HCT116 (cell line): ENCODE data around the gene AMER2. TPM values are rescaled to one million over a fixed set of nuclear protein-coding genes. Genes with fewer than 3 reads are reported as not detected.

Experiments
- ATAC-seq: fragments of 200-7000 bp; cut with Tn5 transposase; 2 replicates; pipeline ENCODE4 v1.9.1; 2020; ENCODE audit warnings: mild to moderate bottlenecking, moderate library complexity
- BruUV-seq: library from RNA; stranded (reverse); fragments of 400-500 nt; replicated peaks from 2 replicates; lab custom pipeline; 2021; lab: Mats Ljungman, UMichigan
- CTCF ChIA-PET: fragments of 300-600 bp; sonication (Branson Sonifier 250); formaldehyde crosslinking; loops from one replicate; lab custom pipeline; 2021; ENCODE audit warnings: antibody characterized with exemption; lab: Charles Lee
- POLR2A ChIA-PET: fragments of 300-600, 350-600 bp; sonication (Branson Sonifier 250); formaldehyde crosslinking; loops from one replicate; lab custom pipeline; 2021; ENCODE audit warnings: antibody characterized with exemption; lab: Charles Lee
- RAD21 ChIA-PET, 2 experiments: fragments of 300-600 bp; sonication (Branson Sonifier 250); formaldehyde crosslinking; loops; one replicate each; lab custom pipeline; 2023; ENCODE audit warnings: low total read pairs in 2 of 2; ENCODE audit not compliant: uncharacterized antibody in 2 of 2, unreplicated experiment in 2 of 2, low non-redundant PET in 1 of 2; lab: Charles Lee
- DNase-seq: peaks from one replicate; pipeline ENCODE4 v3.0.0-alpha.2; 2010; ENCODE audit warnings: low read depth, low spot score
- H2AFZ ChIP-seq: fragments of 200-600 bp; shearing (Covaris generic), sonication (generic); 2 replicates; pipeline ENCODE4 v1.6.1; 2017; ENCODE audit warnings: low read depth, mixed run types, mixed read lengths, antibody characterized with exemption, low read length; ENCODE audit not compliant: poor library complexity, severe bottlenecking
- H3K27ac ChIP-seq: 2 replicates; pipeline ENCODE4 v1.5.1; 2012; ENCODE audit warnings: low read depth, low read length
- H3K27me3 ChIP-seq: fragments of 200-600 bp; sonication (generic); 2 replicates; pipeline ENCODE4 v1.6.1; 2016; ENCODE audit warnings: mixed run types, low read length, mixed read lengths; ENCODE audit not compliant: insufficient read depth
- H3K36me3 ChIP-seq, 2 experiments: fragments of 200-500 bp in 1 of 2; fragments of 200-600 bp in 1 of 2; sonication (Bioruptor generic) in 1 of 2; sonication (generic) in 1 of 2; 2 replicates each; pipeline versions ENCODE4 v1.5.1 to v1.6.1; 2014 to 2016; ENCODE audit warnings: low read length in 2 of 2, inconsistent platforms in 1 of 2, mixed read lengths in 1 of 2, mixed run types in 1 of 2; ENCODE audit not compliant: insufficient read depth in 2 of 2, control insufficient read depth in 1 of 2
- H3K4me1 ChIP-seq, 2 experiments: fragments of 200-600 bp in 1 of 2; sonication (generic) in 1 of 2; 2 replicates each; pipeline versions ENCODE4 v1.5.1 to v1.6.1; 2012 to 2017; ENCODE audit warnings: low read length in 2 of 2, inconsistent platforms in 1 of 2, mild to moderate bottlenecking in 1 of 2, mixed read lengths in 1 of 2, mixed run types in 1 of 2, moderate library complexity in 1 of 2; ENCODE audit not compliant: insufficient read depth in 2 of 2, control insufficient read depth in 1 of 2
- H3K4me2 ChIP-seq: fragments of 200-600 bp; sonication (generic); 2 replicates; pipeline ENCODE4 v1.6.1; 2017; ENCODE audit warnings: mixed run types, low read length, mixed read lengths
- H3K4me3 ChIP-seq, 2 experiments: fragments of 200-600 bp in 1 of 2; sonication (generic) in 1 of 2; replicated peaks in 1 of 2; 2 replicates each; pipeline ENCODE4 v1.5.1; 2011 to 2016; ENCODE audit warnings: low read length in 2 of 2, control low read depth in 1 of 2, low read depth in 1 of 2, mild to moderate bottlenecking in 1 of 2, mixed read lengths in 1 of 2, mixed run types in 1 of 2
- H3K79me2 ChIP-seq: fragments of 200-600 bp; sonication (generic); 2 replicates; pipeline ENCODE4 v1.6.1; 2017; ENCODE audit warnings: mild to moderate bottlenecking, mixed run types, low read length, moderate library complexity, mixed read lengths; ENCODE audit not compliant: insufficient read depth
- H3K9ac ChIP-seq: fragments of 200-600 bp; sonication (generic); 2 replicates; pipeline ENCODE4 v1.6.1; 2016; ENCODE audit warnings: low read length, mixed read lengths
- H3K9me2 ChIP-seq: fragments of 200-600 bp; sonication (generic), shearing (Covaris generic); 2 replicates; pipeline ENCODE4 v1.6.1; 2017; ENCODE audit warnings: mixed run types, mild to moderate bottlenecking, moderate library complexity; ENCODE audit not compliant: insufficient read depth
- H3K9me3 ChIP-seq, 2 experiments: fragments of 200-500 bp in 1 of 2; fragments of 200-600 bp in 1 of 2; sonication (Bioruptor generic) in 1 of 2; sonication (generic) in 1 of 2; 2 replicates each; pipeline ENCODE4 v1.6.1; 2014 to 2017; ENCODE audit warnings: low read length in 2 of 2, mixed read lengths in 2 of 2, inconsistent platforms in 1 of 2, low read depth in 1 of 2, mild to moderate bottlenecking in 1 of 2, mixed run types in 1 of 2, moderate library complexity in 1 of 2; ENCODE audit not compliant: control insufficient read depth in 1 of 2, insufficient read depth in 1 of 2
- H4K20me1 ChIP-seq: fragments of 200-600 bp; sonication (generic), shearing (Covaris generic); 2 replicates; pipeline ENCODE4 v1.6.1; 2017; ENCODE audit warnings: mixed run types, mild to moderate bottlenecking, moderate library complexity; ENCODE audit not compliant: insufficient read depth
- CBX3 ChIP-seq: IDR thresholded peaks from 2 replicates; pipeline ENCODE4 v1.6.1; 2012; ENCODE audit warnings: low read depth
- EGR1 ChIP-seq: IDR thresholded peaks from 2 replicates; pipeline ENCODE4 v1.6.1; 2012; ENCODE audit warnings: low read depth
- ELF1 ChIP-seq: IDR thresholded peaks from 2 replicates; pipeline ENCODE4 v1.6.1; 2012; ENCODE audit warnings: low read depth, borderline replicate concordance
- EZH2 ChIP-seq: fragments of 200-600 bp; sonication (generic); IDR thresholded peaks from 2 replicates; pipeline ENCODE4 v1.6.1; 2017; ENCODE audit warnings: antibody characterized with exemption, mixed run types
- EZH2phosphoT487 ChIP-seq: fragments of 200-600 bp; IDR thresholded peaks from 2 replicates; pipeline ENCODE4 v1.6.1; 2018; ENCODE audit warnings: antibody characterized with exemption, borderline replicate concordance
- FOSL1 ChIP-seq: IDR thresholded peaks from 2 replicates; pipeline ENCODE4 v1.6.1; 2012; ENCODE audit warnings: low read depth
- JUND ChIP-seq: IDR thresholded peaks from 2 replicates; pipeline ENCODE4 v1.6.1; 2012
- POLR2A ChIP-seq: IDR thresholded peaks from 2 replicates; pipeline ENCODE4 v1.7.0; 2011; ENCODE audit warnings: borderline replicate concordance; ENCODE audit not compliant: insufficient read depth, insufficient read length; ENCODE audit errors: extremely low read depth
- POLR2AphosphoS5 ChIP-seq: IDR thresholded peaks from 2 replicates; pipeline ENCODE4 v1.6.1; 2011; ENCODE audit warnings: mild to moderate bottlenecking, low read depth, low read length, moderate library complexity
- RAD21 ChIP-seq: IDR thresholded peaks from 2 replicates; pipeline ENCODE4 v1.6.1; 2012; ENCODE audit warnings: low read depth, mild to moderate bottlenecking
- REST ChIP-seq: IDR thresholded peaks from 2 replicates; pipeline ENCODE4 v1.6.1; 2012; ENCODE audit warnings: low read depth
- SIN3A ChIP-seq: IDR thresholded peaks from 2 replicates; pipeline ENCODE4 v1.6.1; 2012; ENCODE audit warnings: low read depth
- SP1 ChIP-seq: IDR thresholded peaks from 2 replicates; pipeline ENCODE4 v1.6.1; 2012; ENCODE audit warnings: low read depth
- SRF ChIP-seq: IDR thresholded peaks from 2 replicates; pipeline ENCODE4 v1.6.1; 2012; ENCODE audit warnings: low read depth
- ZFX ChIP-seq: fragments of 450-650 bp; IDR thresholded peaks from 2 replicates; pipeline ENCODE4 v1.6.1; 2017
- ZNF274 ChIP-seq: fragments of 200-500 bp; sonication (Bioruptor generic); IDR thresholded peaks from 2 replicates; pipeline ENCODE4 v1.6.1; 2014; ENCODE audit warnings: mild to moderate bottlenecking, low read depth, low read length, inconsistent platforms
- intact Hi-C: fragments of 100-400 bp; cut with micrococcal nuclease; formaldehyde crosslinking; loops from 2 replicates; pipeline ENCODE4 v1.10.0; 2022
- total RNA-seq: library from RNA; stranded (reverse); gene quantifications from one replicate; pipeline ENCODE4 v1.2.1, GENCODE V29; 2021; ENCODE audit not compliant: unreplicated experiment
- TF ChIP-seq, protein P1 (sequence below), 3 experiments: fragments of 200-600 bp in 1 of 3; sonication (generic) in 1 of 3; IDR thresholded peaks in 2 of 3; conservative IDR thresholded peaks in 1 of 3; 2 replicates each; pipeline ENCODE4 v1.5.1; 2012 to 2017; ENCODE audit warnings: low read depth in 2 of 3, low read length in 2 of 3, antibody characterized with exemption in 1 of 3, borderline replicate concordance in 1 of 3, control low read depth in 1 of 3, mild to moderate bottlenecking in 1 of 3, mixed read lengths in 1 of 3, mixed run types in 1 of 3, moderate library complexity in 1 of 3; ENCODE audit not compliant: insufficient read depth in 1 of 3
- TF ChIP-seq, protein P2 (sequence below): IDR thresholded peaks from 2 replicates; pipeline ENCODE4 v1.6.1; 2012
- TF ChIP-seq, protein P3 (sequence below): IDR thresholded peaks from 2 replicates; pipeline ENCODE4 v1.6.1; 2011; ENCODE audit warnings: mild to moderate bottlenecking, low read length, moderate library complexity; ENCODE audit not compliant: insufficient replicate concordance; ENCODE audit errors: extremely low read depth
- TF ChIP-seq, protein P4 (sequence below): IDR thresholded peaks from 2 replicates; pipeline ENCODE4 v1.6.1; 2012

AMER2 gene
- total RNA-seq, 1 experiment from 2014 or later, result not detected

DNA sequence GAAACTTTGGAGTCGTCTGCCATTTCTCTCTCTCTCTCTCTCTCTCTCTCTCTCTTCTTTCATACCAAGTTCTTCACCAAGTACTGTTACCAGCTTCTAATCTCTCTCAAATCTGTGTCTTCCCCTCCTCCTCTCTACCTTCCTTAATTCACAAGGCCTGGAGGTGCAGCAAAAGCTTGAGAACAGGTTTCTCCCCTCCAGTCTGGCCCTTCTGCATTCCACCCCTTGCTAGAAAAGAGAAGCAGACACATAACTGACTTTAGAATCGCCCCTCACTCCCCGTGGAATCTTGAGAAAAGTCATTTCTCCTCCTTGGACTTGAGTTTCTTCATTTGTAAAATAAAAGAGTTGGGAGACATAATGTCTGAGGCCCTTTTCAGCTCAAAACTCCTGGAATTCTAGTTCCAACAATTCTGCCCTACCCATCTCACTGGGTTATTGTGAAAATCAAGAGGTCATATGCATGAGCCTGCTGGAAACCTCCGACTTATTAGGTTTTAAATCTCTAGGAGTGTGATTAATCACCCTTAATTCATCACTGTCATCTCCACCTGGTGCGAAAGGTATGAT, 20.4 kb downstream of the AMER2 start:
- Histone ChIP-seq H3K4me1 (no peaks in the 10 kb centered on the region), H3K27ac (no peak overlapping the region), H3K79me2 (no peaks in the 10 kb centered on the region), H3K27me3 (peaks cover 6% of the 10 kb centered on the region), H3K36me3 (no peaks in the 10 kb centered on the region), H2AFZ (no peak overlapping the region), H3K4me3 (no peak overlapping the region), H3K4me2 (no peak overlapping the region), H3K9ac (no peak overlapping the region), H3K9me2 (no peaks in the 10 kb centered on the region), H4K20me1 (no peaks in the 10 kb centered on the region), H3K9me3 (no peaks in the 10 kb centered on the region)
- ATAC-seq, result no peak
- ChIA-PET CTCF (no interaction called here), RAD21 (no interaction called here), POLR2A (no interaction called here)
- intact Hi-C loops, result no loop called here
- no TSS peak for BruUV-seq
- no peak for DNase-seq
- TF ChIP-seq SRF, result no peak
- TF ChIP-seq, protein P1, sequence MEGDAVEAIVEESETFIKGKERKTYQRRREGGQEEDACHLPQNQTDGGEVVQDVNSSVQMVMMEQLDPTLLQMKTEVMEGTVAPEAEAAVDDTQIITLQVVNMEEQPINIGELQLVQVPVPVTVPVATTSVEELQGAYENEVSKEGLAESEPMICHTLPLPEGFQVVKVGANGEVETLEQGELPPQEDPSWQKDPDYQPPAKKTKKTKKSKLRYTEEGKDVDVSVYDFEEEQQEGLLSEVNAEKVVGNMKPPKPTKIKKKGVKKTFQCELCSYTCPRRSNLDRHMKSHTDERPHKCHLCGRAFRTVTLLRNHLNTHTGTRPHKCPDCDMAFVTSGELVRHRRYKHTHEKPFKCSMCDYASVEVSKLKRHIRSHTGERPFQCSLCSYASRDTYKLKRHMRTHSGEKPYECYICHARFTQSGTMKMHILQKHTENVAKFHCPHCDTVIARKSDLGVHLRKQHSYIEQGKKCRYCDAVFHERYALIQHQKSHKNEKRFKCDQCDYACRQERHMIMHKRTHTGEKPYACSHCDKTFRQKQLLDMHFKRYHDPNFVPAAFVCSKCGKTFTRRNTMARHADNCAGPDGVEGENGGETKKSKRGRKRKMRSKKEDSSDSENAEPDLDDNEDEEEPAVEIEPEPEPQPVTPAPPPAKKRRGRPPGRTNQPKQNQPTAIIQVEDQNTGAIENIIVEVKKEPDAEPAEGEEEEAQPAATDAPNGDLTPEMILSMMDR (IDR thresholded peaks at IDR 0.05 in 2 of 3, conservative IDR thresholded peaks at IDR 0.05 in 1 of 3; ENCODE audit: borderline replicate concordance in 1 of 3, insufficient read depth in 1 of 3, low read depth in 2 of 3, low read length in 2 of 3), result no peak
- TF ChIP-seq ZNF274, result no peak
- TF ChIP-seq EZH2phosphoT487, result no peak
- TF ChIP-seq, protein P2, sequence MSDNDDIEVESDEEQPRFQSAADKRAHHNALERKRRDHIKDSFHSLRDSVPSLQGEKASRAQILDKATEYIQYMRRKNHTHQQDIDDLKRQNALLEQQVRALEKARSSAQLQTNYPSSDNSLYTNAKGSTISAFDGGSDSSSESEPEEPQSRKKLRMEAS, result no peak
- no peak for TF ChIP-seq SP1
- no peak for TF ChIP-seq FOSL1
- TF ChIP-seq ELF1, result no peak
- no peak for TF ChIP-seq REST
- no peak for TF ChIP-seq ZFX
- TF ChIP-seq RAD21, result no peak
- no peak for TF ChIP-seq POLR2A
- TF ChIP-seq, protein P3, sequence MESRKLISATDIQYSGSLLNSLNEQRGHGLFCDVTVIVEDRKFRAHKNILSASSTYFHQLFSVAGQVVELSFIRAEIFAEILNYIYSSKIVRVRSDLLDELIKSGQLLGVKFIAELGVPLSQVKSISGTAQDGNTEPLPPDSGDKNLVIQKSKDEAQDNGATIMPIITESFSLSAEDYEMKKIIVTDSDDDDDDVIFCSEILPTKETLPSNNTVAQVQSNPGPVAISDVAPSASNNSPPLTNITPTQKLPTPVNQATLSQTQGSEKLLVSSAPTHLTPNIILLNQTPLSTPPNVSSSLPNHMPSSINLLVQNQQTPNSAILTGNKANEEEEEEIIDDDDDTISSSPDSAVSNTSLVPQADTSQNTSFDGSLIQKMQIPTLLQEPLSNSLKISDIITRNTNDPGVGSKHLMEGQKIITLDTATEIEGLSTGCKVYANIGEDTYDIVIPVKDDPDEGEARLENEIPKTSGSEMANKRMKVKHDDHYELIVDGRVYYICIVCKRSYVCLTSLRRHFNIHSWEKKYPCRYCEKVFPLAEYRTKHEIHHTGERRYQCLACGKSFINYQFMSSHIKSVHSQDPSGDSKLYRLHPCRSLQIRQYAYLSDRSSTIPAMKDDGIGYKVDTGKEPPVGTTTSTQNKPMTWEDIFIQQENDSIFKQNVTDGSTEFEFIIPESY, result no peak
- no peak for TF ChIP-seq EGR1
- TF ChIP-seq CBX3, result no peak
- no peak for TF ChIP-seq EZH2
- no peak for TF ChIP-seq JUND
- TF ChIP-seq, protein P4, sequence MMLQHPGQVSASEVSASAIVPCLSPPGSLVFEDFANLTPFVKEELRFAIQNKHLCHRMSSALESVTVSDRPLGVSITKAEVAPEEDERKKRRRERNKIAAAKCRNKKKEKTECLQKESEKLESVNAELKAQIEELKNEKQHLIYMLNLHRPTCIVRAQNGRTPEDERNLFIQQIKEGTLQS, result no peak
- TF ChIP-seq POLR2AphosphoS5, result no peak
- TF ChIP-seq SIN3A, result no peak
